Peyer's patch (tissue), 4 donors: ENCODE measurements around the gene LCK. TPM values are rescaled to one million over a fixed set of nuclear protein-coding genes. Genes with fewer than 3 reads are reported as not detected.

Experiments
- DNase-seq, 3 donors: peaks; one replicate each; pipeline ENCODE4 v3.0.0-alpha.2; 2017 to 2019
- H3K27ac ChIP-seq, 4 donors: fragments of 200-600 bp; sonication (generic); one replicate each; pipeline ENCODE4 v1.5.1; 2016 to 2019
- H3K27me3 ChIP-seq, 2 donors: fragments of 200-600 bp; sonication (generic); one replicate each; pipeline ENCODE4 v1.5.1; 2019
- H3K36me3 ChIP-seq, 3 donors: fragments of 200-600 bp; sonication (generic); one replicate each; pipeline ENCODE4 v1.5.1; 2016 to 2019
- H3K4me1 ChIP-seq, 4 donors: fragments of 200-600 bp; sonication (generic); one replicate each; pipeline ENCODE4 v1.5.1; 2016 to 2019
- H3K4me3 ChIP-seq, 4 donors: fragments of 200-600 bp; sonication (generic); 1 replicate in 3 of 4; 2 replicates in 1 of 4; pipeline ENCODE4 v1.5.1; 2016 to 2019; ENCODE audit warnings: mild to moderate bottlenecking in 1 of 4
- H3K9me3 ChIP-seq, 4 donors: fragments of 200-600 bp; sonication (generic); one replicate each; pipeline ENCODE4 v1.5.1; 2016 to 2019; ENCODE audit warnings: mild to moderate bottlenecking in 1 of 4
- POLR2A ChIP-seq, 2 donors: fragments of 450-650 bp; IDR thresholded peaks; one replicate each; pipeline ENCODE4 v1.5.1; 2017; ENCODE audit warnings: antibody characterized with exemption in 2 of 2, mild to moderate bottlenecking in 2 of 2, moderate library complexity in 2 of 2
- total RNA-seq, 4 donors: library from RNA; depleted of rRNA; stranded (reverse); fragments of >200 nt; gene quantifications; one replicate each; pipeline ENCODE4 v1.1.0, GENCODE V29; 2016
- TF ChIP-seq, protein P1 (sequence below), 6 experiments: fragments of 450-650 bp in 4 of 6; fragments of 200-600 bp in 2 of 6; sonication (generic) in 1 of 6; IDR thresholded peaks; one replicate each; pipeline ENCODE4 v1.5.1; 2017 to 2019; ENCODE audit warnings: antibody characterized with exemption in 6 of 6, mild to moderate bottlenecking in 3 of 6, moderate library complexity in 1 of 6

The LCK gene
- total RNA-seq, 4 donors from 2014 or later, result 8.6 to 59.4 (median 12.4) TPM

DNA sequence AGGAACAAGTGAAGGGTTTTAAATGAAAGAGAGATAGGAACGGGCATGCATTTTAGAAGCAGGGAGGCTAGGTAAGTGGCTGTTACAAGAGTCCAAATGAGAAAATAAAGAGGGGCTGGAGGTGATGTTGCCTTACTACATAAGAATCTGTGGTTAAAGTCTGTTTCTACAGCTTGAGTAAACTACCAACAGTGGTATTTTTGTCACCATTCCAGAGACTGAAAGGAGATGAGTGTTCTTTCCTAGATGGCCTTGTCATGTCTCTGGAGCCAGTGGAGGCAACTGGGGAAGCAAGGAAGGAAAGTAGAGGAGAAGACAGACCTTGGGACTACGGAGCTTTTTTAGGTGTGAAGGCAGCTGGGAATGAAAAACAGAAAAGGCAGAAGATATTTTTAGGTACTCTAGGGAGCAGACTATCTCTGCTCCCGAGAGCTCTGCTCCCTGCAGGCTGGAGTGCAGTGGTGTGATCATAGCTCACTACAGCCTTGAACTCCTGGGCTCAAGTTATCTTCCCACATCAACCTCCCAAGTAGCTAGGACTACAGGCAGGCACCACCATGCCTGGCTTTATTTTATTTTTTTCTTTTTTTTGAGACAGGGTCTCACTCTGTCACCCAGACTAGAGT, 53.0 kb downstream of the LCK start:
- DNase-seq, result no peak
- TF ChIP-seq, protein P1, sequence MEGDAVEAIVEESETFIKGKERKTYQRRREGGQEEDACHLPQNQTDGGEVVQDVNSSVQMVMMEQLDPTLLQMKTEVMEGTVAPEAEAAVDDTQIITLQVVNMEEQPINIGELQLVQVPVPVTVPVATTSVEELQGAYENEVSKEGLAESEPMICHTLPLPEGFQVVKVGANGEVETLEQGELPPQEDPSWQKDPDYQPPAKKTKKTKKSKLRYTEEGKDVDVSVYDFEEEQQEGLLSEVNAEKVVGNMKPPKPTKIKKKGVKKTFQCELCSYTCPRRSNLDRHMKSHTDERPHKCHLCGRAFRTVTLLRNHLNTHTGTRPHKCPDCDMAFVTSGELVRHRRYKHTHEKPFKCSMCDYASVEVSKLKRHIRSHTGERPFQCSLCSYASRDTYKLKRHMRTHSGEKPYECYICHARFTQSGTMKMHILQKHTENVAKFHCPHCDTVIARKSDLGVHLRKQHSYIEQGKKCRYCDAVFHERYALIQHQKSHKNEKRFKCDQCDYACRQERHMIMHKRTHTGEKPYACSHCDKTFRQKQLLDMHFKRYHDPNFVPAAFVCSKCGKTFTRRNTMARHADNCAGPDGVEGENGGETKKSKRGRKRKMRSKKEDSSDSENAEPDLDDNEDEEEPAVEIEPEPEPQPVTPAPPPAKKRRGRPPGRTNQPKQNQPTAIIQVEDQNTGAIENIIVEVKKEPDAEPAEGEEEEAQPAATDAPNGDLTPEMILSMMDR (IDR thresholded peaks at IDR 0.05), result no peak
- no peak for TF ChIP-seq POLR2A (IDR thresholded peaks at IDR 0.05)
- H3K36me3 ChIP-seq, result peaks cover 0 to 37% (median 0%) of the 10 kb centered on the region in 3 donors
- no peaks in the 10 kb centered on the region for H3K27me3 ChIP-seq
- H3K4me1 ChIP-seq, result peaks cover 0 to 16% (median 0%) of the 10 kb centered on the region in 4 donors
- no peak overlapping the region for H3K27ac ChIP-seq
- no peaks in the 10 kb centered on the region for H3K9me3 ChIP-seq
- H3K4me3 ChIP-seq, result no peak overlapping the region

DNA sequence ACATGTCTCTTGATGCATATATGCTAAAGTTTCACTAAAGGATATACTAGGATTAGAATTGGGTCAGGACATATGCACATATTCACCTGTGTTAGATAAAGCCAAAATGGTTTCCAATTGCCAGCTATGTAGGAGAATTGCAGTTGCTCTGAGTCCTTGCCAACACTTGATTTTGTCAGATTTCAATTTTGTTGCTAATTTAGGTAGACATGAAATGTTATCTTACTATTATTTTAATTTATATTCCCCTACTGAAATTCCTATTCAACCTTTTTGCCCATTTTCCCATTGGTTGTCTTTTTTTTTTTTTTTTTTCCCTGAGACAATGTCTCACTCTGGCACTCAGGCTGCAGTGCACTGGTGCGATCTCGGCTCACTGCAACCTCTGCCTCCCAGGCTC, 54.2 kb downstream of the LCK start:
- Histone ChIP-seq H3K4me1 (peaks cover 0 to 26% (median 0%) of the 10 kb centered on the region in 4 donors), H3K27me3 (no peaks in the 10 kb centered on the region), H3K4me3 (no peak overlapping the region), H3K36me3 (peaks cover 0 to 34% (median 0%) of the 10 kb centered on the region in 3 donors), H3K9me3 (no peaks in the 10 kb centered on the region), H3K27ac (no peak overlapping the region)
- TF ChIP-seq, protein P1 (IDR thresholded peaks at IDR 0.05), result no peak
- TF ChIP-seq POLR2A (IDR thresholded peaks at IDR 0.05), result no peak
- no peak for DNase-seq

DNA sequence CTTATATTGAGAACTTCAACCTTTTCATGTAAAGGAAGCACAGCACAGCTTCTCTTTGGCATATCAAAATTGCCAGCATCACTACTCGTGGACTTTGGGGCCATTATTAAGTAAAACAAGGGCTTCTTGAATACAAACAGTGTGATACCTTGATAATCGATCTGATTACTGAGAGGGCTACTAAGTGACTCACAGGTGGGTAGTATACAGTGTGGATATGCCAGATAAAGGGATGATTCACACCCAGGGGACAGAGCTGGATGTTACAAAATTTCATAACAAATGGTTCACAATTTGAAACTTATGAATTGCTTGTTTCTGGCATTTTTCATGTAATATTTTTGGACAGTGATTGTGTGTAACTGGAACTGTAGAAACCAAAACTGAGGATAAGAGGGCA, 56.3 kb downstream of the LCK start:
- H3K27me3 ChIP-seq, result no peaks in the 10 kb centered on the region
- H3K27ac ChIP-seq, result no peak overlapping the region
- H3K4me1 ChIP-seq, result peaks cover 0 to 42% (median 0%) of the 10 kb centered on the region in 4 donors
- no peak for DNase-seq
- no peak for TF ChIP-seq POLR2A (IDR thresholded peaks at IDR 0.05)
- TF ChIP-seq, protein P1 (IDR thresholded peaks at IDR 0.05), result no peak
- H3K4me3 ChIP-seq, result no peak overlapping the region
- peaks cover 0 to 34% (median 0%) of the 10 kb centered on the region in 3 donors for H3K36me3 ChIP-seq
- H3K9me3 ChIP-seq, result no peaks in the 10 kb centered on the region

DNA sequence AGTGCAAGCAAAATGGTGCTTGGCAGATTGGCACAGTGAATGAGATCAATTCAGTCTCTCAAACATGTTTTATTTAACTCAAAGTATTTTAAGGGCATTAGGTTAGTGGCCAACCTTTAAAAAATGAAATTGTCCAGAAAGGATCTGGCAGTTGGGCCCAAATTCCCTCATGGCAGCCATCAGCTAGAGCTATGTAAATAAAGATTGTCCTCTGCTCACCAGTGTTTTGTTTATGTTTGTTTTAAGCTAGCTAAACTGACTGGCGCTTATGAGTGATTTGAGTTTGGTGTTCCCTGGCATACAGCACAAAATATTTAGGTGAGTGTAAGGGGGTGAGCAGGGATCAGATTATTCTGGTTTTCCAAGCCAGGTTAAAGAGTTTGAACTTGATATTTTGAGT, 58.9 kb downstream of the LCK start:
- Histone ChIP-seq H3K4me1 (peaks cover 0 to 42% (median 0%) of the 10 kb centered on the region in 4 donors), H3K27ac (no peak overlapping the region)

DNA sequence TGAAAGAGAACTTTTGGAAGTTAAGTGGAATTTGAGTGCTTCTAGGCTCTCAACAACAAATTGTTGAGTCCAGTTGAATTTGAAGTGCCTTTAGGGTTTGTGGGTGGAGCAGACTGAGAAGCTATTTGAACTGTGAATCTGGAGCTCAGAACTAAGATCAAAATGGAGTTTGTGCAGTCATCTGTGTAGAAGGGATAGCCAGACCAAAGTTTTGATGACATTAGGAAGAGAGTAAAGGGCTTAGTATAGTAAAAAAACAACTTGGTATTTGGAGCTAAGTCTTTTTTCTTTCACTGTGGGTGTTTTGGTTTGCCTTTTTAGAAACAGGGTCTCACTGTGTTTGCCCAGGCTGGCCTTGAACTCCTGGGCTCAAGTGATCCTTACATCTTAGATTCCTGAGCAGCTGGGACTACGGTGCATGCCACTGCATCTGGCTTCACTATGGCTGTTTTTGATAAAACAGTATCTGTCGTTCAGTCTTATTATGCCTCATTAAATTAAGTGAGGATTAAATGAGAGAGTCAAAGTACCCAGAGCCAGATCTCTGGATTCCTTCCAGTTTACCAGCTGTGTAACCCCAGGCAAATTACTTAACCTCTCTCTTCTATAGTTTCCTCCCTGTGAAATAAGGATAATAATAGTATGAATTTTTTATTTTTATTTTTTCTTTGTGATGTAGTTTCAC, 60.8 kb downstream of the LCK start:
- Histone ChIP-seq H3K36me3 (peaks cover 0 to 3% (median 0%) of the 10 kb centered on the region in 3 donors), H3K9me3 (no peaks in the 10 kb centered on the region), H3K27ac (no peak overlapping the region), H3K4me1 (peaks cover 0 to 41% (median 0%) of the 10 kb centered on the region in 4 donors), H3K4me3 (no peak overlapping the region), H3K27me3 (no peaks in the 10 kb centered on the region)
- TF ChIP-seq, protein P1 (IDR thresholded peaks at IDR 0.05), result no peak
- TF ChIP-seq POLR2A (IDR thresholded peaks at IDR 0.05), result no peak
- no peak for DNase-seq

More for the DNA sequence above, 58.9 kb downstream of the LCK start:
- Histone ChIP-seq H3K27me3 (no peaks in the 10 kb centered on the region), H3K36me3 (peaks cover 0 to 7% (median 0%) of the 10 kb centered on the region in 3 donors), H3K4me3 (no peak overlapping the region), H3K9me3 (no peaks in the 10 kb centered on the region)
- no peak for DNase-seq
- TF ChIP-seq, protein P1 (IDR thresholded peaks at IDR 0.05), result no peak
- TF ChIP-seq POLR2A (IDR thresholded peaks at IDR 0.05), result no peak
